Measurements from ENCODE around the gene ALOX15. TPM values are rescaled to one million over a fixed set of nuclear protein-coding genes. Genes with fewer than 3 reads are reported as not detected.
A peak's percentile ranks its signal among the peaks of the same experiment; 100 is the strongest.
"Not testable (repeated sequence)": the region's sequence is repeated elsewhere in the genome, so short reads cannot be mapped to it uniquely, and the experiment has no call there.

ALOX15 gene, protein sequence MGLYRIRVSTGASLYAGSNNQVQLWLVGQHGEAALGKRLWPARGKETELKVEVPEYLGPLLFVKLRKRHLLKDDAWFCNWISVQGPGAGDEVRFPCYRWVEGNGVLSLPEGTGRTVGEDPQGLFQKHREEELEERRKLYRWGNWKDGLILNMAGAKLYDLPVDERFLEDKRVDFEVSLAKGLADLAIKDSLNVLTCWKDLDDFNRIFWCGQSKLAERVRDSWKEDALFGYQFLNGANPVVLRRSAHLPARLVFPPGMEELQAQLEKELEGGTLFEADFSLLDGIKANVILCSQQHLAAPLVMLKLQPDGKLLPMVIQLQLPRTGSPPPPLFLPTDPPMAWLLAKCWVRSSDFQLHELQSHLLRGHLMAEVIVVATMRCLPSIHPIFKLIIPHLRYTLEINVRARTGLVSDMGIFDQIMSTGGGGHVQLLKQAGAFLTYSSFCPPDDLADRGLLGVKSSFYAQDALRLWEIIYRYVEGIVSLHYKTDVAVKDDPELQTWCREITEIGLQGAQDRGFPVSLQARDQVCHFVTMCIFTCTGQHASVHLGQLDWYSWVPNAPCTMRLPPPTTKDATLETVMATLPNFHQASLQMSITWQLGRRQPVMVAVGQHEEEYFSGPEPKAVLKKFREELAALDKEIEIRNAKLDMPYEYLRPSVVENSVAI
- total RNA-seq, result not detected in 2 replicates

DNA sequence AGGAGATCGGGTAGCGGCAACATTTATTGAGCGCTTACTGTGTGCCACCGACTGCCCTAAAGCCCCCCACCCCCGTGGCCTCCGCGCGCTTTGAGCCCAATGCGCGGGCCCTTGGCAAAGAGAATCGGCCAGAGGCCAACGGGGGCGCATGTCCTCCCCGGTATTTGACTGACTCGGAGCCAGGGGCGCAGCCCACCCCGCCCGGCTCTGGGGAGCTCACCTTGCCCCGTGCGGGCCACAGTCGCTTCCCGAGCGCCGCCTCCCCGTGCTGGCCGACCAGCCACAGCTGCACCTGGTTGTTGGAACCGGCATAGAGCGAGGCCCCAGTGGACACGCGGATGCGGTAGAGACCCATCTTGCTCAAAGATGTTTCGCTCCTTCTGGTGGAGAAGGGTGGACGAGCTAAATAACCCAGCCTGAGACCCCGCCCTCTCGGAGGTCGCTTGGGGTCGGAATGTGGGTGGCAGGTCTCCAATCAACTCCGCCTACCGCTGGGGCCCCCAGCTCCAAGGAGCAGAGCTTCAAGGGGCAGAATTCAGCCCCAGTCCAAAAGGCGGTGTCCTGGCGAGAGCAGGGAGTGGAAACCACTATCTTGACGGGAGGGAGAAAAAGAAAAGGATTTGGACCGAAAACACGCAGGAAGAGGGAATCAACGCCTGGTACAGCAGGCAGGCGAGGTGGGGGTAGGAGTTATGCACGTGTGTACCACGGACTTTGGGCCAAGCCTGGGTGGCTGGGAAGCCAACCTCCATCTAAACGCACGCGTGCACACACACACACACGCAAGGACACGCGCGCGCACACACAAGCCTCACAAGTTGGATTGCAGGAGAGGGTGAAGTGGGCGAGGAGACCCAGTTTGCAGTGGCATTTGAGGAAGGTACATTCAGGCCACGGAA is at the start of gene ALOX15:
Gene ALOX15, minus strand, starts transcription at position 382 of the 899 bp plus-strand sequence. Its CDS starts 27 bp downstream, at position 355.
- DNase-seq (ENCODE audit: low read depth in 2 of 2), result no peak

DNA sequence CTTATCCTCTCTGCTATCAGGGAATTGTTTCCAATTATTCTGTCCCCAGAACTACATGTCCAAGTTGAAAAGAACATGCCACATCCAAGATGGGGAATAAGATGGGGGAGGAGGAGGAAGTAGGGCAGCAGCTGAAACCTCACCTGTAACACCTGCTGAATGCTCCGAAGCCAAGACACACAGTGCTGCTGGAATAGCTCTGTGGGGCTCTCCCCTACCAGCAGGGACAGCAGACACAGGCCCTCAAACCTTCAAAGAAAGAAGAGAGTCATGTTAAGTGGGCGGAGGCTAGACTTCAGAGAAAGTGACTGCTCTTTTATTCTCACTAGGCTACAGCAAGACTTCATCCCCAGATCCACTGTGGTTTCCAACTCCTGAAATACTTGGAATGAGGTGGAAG is 49.3 kb upstream of the ALOX15 start:
- DNase-seq (ENCODE audit: low read depth in 2 of 2), result no peak

- DNase-seq (ENCODE audit: low read depth in 2 of 2), result not testable (repeated sequence)
Observed at GRCh38 chr17:4689872-4690271, 48.4 kb upstream of the ALOX15 start.

DNA sequence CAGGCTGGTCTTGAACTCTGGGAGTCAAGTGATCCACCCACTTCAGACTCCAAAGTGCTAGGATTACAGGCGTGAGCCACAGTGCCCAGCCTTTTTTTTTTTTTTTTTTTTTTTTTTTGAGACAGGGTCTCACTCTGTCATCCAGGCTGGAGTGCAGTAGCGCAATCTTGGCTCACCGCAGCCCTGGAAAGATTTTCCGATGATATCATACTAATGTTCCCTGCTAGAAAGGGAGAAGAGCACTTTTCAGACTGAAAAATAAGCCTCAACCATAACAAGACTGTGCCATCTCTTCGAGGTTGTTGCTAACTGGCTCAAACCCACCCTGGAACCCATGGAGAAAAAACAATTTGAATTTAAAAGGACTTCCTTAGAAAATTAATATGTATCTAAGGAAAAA is 42.3 kb upstream of the ALOX15 start:
- DNase-seq (ENCODE audit: low read depth in 2 of 2), result not testable (repeated sequence)

- DNase-seq (ENCODE audit: low read depth in 2 of 2), result peak in 1 of 2 donors; percentile 52
Observed at GRCh38 chr17:4679658-4680057, 38.2 kb upstream of the ALOX15 start.

DNA sequence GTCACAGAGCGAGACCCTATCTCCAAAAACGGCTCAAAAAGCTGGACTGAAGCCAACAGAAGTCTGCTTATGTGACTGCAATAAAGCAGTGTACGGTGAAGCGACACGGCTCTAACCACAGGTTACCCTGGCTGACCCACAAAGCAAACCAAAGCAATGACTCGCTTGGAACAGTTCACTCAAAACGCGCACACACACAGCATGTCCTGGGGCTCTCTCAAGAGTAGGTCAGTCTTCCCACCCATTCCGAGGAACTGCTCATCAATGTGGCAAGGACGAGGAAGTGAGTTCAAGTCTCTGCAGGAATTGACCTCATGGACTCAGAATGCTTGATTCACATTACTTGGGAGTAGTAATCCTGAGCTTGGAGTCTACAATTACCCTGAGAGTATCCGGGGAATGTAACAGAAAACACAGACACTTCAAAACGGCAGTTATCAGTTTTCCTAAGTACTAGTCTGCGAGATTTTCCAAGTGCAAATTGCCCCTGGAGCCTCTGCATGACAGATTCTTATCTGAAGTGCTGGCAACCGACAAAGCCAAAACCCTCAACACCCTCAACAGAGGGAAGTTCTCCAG is 37.1 kb upstream of the ALOX15 start:
- DNase-seq (ENCODE audit: low read depth in 2 of 2), result peak in 1 of 2 donors; percentile 65

GRCh38 chr17:4676791-4677190 is 35.3 kb upstream of the ALOX15 start:
- DNase-seq (ENCODE audit: low read depth in 2 of 2), result no peak

DNA sequence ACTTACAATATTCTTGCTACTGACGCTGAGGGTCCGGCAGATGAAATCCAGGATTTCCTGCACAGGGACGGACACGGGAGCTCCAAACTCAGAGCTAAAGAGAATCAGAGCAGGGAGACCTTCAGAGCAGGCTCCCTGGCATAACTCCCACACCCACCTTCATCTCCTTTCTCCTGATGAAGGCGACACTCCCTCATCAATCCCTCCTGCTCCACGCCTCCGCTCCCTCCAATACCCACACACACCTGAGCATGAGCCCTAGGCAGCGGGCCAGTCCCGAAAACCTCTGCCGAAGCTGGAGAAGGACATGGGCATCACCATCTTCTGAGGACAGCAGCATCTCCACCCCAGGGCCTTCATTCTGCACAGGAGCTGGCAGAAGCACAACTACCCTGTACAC is 34.3 kb upstream of the ALOX15 start:
- DNase-seq (ENCODE audit: low read depth in 2 of 2), result no peak

DNA sequence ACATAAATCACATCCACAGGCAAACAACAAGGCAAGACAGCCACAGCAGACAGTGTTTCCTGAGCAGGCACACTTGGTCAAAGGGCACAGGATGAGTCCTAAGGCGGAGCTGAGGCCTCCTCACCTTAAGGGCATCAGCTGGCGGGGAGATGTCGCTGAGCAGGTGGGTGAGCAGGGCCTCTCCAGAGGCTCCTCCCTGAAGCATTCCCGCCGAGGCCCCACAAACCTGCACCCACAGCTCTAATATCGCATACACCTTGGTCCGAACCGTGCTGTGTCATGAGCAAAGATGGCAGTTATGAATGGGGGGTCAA is 33.2 kb upstream of the ALOX15 start:
- DNase-seq (ENCODE audit: low read depth in 2 of 2), result no peak

DNA sequence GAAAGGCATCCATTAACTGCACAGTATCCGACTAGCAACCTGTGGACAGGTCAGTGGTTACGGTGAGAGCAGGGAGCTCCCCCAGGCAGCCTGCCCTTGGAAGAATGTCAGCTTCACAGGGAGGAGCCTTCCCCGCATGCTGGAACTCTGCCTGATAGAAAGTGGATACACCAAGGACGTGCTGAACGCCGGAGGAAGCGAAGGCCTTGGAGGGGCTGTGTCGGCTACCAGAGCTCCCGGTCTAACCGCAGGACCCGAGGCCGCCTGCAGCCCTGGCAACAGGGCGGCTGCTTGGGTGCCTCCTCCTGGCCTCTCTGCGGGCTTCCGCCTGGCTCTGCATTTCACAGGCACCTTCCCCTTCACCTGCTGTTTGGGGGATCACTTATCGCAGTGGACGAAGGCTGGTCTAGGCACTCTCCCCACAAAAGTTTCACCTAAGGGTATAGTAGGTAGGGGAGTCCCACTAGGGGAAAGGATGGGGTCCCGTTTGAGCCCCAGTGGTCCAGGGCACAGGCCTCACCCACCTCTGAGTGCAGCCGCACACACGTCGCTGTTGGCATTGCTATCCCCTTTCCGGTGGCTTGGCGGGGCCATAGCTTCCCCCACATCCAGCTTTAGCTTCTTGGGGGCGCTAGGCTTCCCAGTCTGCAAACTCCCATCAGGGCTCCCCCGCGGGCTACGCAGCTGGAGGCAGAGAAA is 32.7 kb upstream of the ALOX15 start:
- DNase-seq (ENCODE audit: low read depth in 2 of 2), result no peak

DNA sequence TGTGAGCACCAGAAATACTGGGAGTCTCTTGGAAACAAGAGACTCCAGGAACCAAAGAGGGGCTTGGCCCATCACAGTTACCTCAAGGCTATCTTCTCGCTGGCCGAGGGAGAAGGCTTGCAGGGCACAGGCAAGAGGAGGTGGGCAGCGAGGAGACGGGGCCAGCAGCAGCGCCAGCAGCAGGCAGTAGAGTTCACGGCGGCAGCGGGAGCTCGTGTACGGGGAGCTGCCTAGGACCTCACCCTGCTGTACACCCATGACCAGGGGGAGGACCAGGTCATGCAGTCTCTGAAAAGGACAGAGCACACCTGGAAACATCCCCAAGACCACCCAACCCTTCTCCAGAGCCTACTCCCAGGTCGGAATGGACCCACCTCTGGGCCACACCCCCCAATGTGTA is 31.7 kb upstream of the ALOX15 start:
- DNase-seq (ENCODE audit: low read depth in 2 of 2), result no peak

DNA sequence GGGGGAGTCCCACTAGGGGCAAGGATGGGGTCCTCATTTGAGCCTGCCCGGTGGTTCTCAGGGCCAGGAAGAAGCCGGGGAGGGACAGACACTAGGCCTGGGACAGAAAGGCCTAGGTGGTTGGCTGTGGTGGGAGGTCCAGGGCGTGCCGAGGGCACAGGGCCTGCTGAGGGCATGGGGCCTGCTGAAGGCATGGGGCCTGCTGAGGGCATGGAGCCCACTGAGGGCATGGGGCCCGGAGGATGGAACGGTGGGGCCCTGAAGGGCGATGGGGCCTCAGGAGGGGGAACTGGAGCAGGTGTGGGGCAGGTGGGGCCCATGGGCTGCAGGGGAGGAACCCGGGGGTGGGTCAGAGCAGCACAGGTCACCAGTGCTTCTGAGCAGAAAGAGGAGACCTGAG is 31.3 kb upstream of the ALOX15 start:
- no peak for DNase-seq (ENCODE audit: low read depth in 2 of 2)

GRCh38 chr17:4672055-4672630 is 30.7 kb upstream of the ALOX15 start:
- no peak for DNase-seq (ENCODE audit: low read depth in 2 of 2)

DNA sequence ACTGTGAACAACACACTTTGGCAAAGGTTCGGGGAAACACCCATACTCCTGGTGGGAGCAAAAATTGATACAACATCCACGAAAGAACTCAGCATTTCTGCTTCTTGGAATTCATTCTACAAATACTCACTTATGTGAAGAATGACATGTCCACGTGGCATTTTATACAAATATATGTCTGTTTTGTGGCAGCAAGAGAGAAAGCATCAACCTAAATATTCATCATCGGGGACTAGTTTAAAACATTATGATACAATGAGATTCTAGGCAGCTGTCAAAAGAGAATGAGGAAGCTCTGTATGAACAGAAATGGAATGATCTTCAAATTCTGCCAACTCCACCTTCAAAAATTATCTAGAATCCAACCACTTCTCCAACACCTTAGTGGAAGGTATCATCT is 25.7 kb upstream of the ALOX15 start:
- no peak for DNase-seq (ENCODE audit: low read depth in 2 of 2)

GRCh38 chr17:4666296-4666695 is 24.8 kb upstream of the ALOX15 start:
- no peak for DNase-seq (ENCODE audit: low read depth in 2 of 2)

DNA sequence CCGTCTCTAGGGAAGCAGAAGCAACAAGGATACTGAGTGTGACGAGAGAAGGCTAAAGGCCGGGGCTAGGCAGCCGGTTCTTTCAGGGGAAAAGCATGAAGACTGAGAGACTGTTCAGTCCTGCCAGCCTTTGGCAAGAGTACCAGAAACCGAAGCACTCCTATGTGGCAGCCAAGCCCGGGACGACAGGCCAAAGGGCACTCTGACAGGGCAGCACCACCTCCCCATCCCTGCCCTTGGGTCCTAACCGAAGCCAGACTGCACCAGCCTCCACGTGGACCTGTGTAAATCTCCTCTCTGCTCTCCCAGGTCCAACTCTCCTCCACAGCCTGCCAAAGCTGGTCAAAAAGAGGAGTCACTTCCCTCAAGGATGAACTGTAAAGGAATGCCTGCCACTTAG is 23.5 kb upstream of the ALOX15 start:
- DNase-seq (ENCODE audit: low read depth in 2 of 2), result no peak

DNA sequence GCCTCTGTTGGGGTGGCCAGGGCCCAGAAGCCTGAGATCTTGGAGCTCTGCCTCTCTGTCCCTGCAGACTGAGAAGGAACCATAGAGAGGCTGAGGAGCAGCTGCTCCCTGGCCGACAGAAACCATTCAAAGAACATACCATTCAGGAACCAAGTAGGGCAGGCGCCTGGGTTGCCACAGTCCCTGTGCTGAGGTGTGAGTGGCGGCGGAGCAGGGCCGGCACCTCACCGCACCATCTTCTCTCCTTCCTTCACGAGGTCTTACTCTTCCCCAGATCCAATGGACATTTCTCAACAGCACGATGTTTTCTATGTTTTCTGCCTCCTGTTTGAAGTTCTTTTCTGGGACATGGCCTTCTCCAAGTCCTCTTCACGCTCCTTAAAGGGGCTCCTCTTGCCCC is 22.8 kb upstream of the ALOX15 start:
- no peak for DNase-seq (ENCODE audit: low read depth in 2 of 2)

GRCh38 chr17:4663711-4664110 is 22.2 kb upstream of the ALOX15 start:
- DNase-seq (ENCODE audit: low read depth in 2 of 2), result no peak

DNA sequence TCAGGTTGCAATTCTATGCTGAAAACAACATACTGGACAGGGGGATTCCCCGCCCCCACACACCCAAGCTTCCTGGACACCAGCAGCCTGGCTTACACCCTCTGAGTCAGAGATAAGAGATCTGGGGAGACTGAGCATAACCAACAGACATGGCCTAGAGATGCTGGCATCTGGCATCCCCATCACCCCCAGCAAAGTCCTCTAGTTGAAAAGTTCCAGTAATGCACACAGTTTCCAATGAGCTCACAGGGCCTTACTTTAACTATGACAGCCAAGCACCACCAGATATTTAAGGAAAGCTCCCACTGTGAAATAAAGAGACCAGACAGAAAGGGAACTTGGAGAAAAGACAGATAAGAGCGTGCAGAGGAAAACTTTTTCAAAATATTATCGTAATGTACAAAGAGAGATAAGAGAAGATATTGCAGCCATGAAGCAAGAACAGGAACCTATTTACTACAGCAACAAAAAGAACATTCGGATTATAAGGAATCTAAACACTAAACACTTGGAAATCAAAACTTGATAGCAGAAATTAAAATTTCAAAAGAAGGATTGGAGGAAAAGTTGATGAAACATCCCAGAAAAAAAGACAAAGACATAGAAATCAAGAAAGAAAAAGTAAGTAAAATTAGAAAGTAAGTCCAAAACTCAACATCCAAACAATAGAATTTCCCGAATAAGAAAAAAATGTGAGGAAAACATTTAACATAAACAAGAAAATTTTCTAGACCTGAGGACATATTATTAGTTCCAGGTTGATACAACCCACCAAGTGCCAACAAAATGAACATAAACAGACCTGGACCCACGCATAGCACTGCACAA is 17.2 kb upstream of the ALOX15 start:
- peak; percentile 11 to 51 for DNase-seq (ENCODE audit: low read depth in 2 of 2)

- no peak for DNase-seq (ENCODE audit: low read depth in 2 of 2)
Observed at GRCh38 chr17:4657678-4658077, 16.2 kb upstream of the ALOX15 start.
